Stimulated activated CD4-positive, alpha-beta T cell treated with anti-CD3 and anti-CD28 coated beads, Interleukin-4, amount 100 ng/mL, for 1 hour (primary cell): ENCODE data around the gene ZNF780A.
"Not testable (repeated sequence)": the region's sequence is repeated elsewhere in the genome, so short reads cannot be mapped to it uniquely, and the experiment has no call there.

ENCODE experiments used
- DNase-seq: peaks from one replicate; pipeline ENCODE4 v3.0.0-alpha.2; 2020

Gene ZNF780A

GRCh38 chr19:40081411-40081810, 9.3 kb downstream of the ZNF780A start:
- DNase-seq: no peak

- no peak for DNase-seq
Observed at GRCh38 chr19:40080289-40080688, 10.5 kb downstream of the ZNF780A start.

GRCh38 chr19:40078377-40078776, 12.4 kb downstream of the ZNF780A start:
- DNase-seq: no peak

GRCh38 chr19:40070058-40070457, 20.7 kb downstream of the ZNF780A start:
- no peak for DNase-seq

- no peak for DNase-seq
Observed at GRCh38 chr19:40059624-40060023, 31.1 kb downstream of the ZNF780A start.

GRCh38 chr19:40057166-40057565, 33.6 kb downstream of the ZNF780A start:
- DNase-seq: no peak

GRCh38 chr19:40056505-40056904, 34.2 kb downstream of the ZNF780A start:
- DNase-seq: no peak

- DNase-seq: peak; percentile 64
Observed at GRCh38 chr19:40055832-40056504, 34.8 kb downstream of the ZNF780A start, which contains the start of gene ZNF780B. Gene ZNF780B, minus strand, starts transcription at chr19:40056231. Its CDS starts 5,899 bp downstream, at chr19:40050332.

GRCh38 chr19:40055049-40055448, 35.7 kb downstream of the ZNF780A start:
- DNase-seq: no peak

GRCh38 chr19:40054632-40055031, 36.1 kb downstream of the ZNF780A start:
- DNase-seq: no peak

- no peak for DNase-seq
Observed at GRCh38 chr19:40053491-40053890, 37.3 kb downstream of the ZNF780A start.

GRCh38 chr19:40041718-40042117, 49.0 kb downstream of the ZNF780A start:
- DNase-seq: not testable (repeated sequence)

GRCh38 chr19:40038047-40038446, 52.7 kb downstream of the ZNF780A start:
- DNase-seq: not testable (repeated sequence)

GRCh38 chr19:40035996-40036395, 54.7 kb downstream of the ZNF780A start:
- DNase-seq: no peak

GRCh38 chr19:40033989-40034560, 56.7 kb downstream of the ZNF780A start:
- no peak for DNase-seq

GRCh38 chr19:40026597-40026970, 64.2 kb downstream of the ZNF780A start:
- DNase-seq: no peak

- no peak for DNase-seq
Observed at GRCh38 chr19:40025938-40026596, 64.7 kb downstream of the ZNF780A start.

GRCh38 chr19:40023969-40024368, 66.8 kb downstream of the ZNF780A start:
- DNase-seq: no peak
